H1 (cell line): ENCODE data around the gene FAM76A. TPM values are rescaled to one million over a fixed set of nuclear protein-coding genes. Genes with fewer than 3 reads are reported as not detected.
"Not testable (repeated sequence)": the region's sequence is repeated elsewhere in the genome, so short reads cannot be mapped to it uniquely, and the experiment has no call there.

Experiments used
- CTCF ChIA-PET: fragments of 300-600 bp; sonication (Branson Sonifier 250); formaldehyde crosslinking; loops from one replicate; lab custom pipeline; 2021; ENCODE audit not compliant: partially characterized antibody; lab: Charles Lee
- POLR2A ChIA-PET: fragments of 300-600 bp; sonication (Branson Sonifier 250); formaldehyde crosslinking; loops from one replicate; lab custom pipeline; 2021; ENCODE audit warnings: inconsistent platforms; ENCODE audit not compliant: partially characterized antibody; lab: Charles Lee
- DNase-seq, 2 experiments: peaks; one replicate each; pipeline versions ENCODE4 v3.0.0 to v3.0.0-alpha.2; 2010 to 2022; ENCODE audit warnings: low spot score in 2 of 2, low read depth in 1 of 2, mixed read lengths in 1 of 2
- FAIRE-seq: peaks from 2 replicates; lab custom pipeline; 2011; peaks lifted over from hg19 to GRCh38; lab: Jason Lieb, UNC
- H2AFZ ChIP-seq: 2 replicates; pipeline ENCODE4 v1.8.1; 2012; ENCODE audit warnings: low read length, inconsistent platforms
- H2AK5ac ChIP-seq: 2 replicates; pipeline ENCODE4 v1.6.1; 2013; ENCODE audit warnings: low read depth, low read length
- H2BK120ac ChIP-seq: replicated peaks from 2 replicates; pipeline ENCODE3; 2013; ENCODE audit warnings: low read depth, low read length, inconsistent platforms
- H2BK12ac ChIP-seq: 2 replicates; pipeline ENCODE4 v1.6.1; 2013; ENCODE audit warnings: low read depth, low read length
- H2BK15ac ChIP-seq: 2 replicates; pipeline ENCODE4 v1.6.1; 2013; ENCODE audit warnings: low read length
- H2BK20ac ChIP-seq: 2 replicates; pipeline ENCODE4 v1.6.1; 2013; ENCODE audit warnings: low read length
- H2BK5ac ChIP-seq: 2 replicates; pipeline ENCODE4 v1.6.1; 2013; ENCODE audit warnings: low read depth, low read length
- H3K14ac ChIP-seq: 2 replicates; pipeline ENCODE4 v1.6.1; 2013; ENCODE audit warnings: inconsistent platforms; ENCODE audit not compliant: insufficient read length
- H3K18ac ChIP-seq: 2 replicates; pipeline ENCODE4 v1.6.1; 2013; ENCODE audit warnings: low read length; ENCODE audit errors: extremely low read depth
- H3K23ac ChIP-seq: 2 replicates; pipeline ENCODE4 v1.6.1; 2013; ENCODE audit warnings: inconsistent platforms; ENCODE audit not compliant: insufficient read length
- H3K23me2 ChIP-seq: 2 replicates; pipeline ENCODE4 v1.6.1; 2013; ENCODE audit warnings: low read depth, low read length
- H3K27ac ChIP-seq: 2 replicates; pipeline ENCODE4 v1.6.1; 2011; ENCODE audit warnings: low read depth, low read length, inconsistent platforms
- H3K27me3 ChIP-seq, 4 experiments: replicated peaks in 1 of 4; 1 replicate in 1 of 4; 2 replicates in 3 of 4; pipeline versions ENCODE4 v1.6.1 to v1.8.1; 2011 to 2013; ENCODE audit warnings: low read length in 3 of 4, mild to moderate bottlenecking in 3 of 4, inconsistent platforms in 2 of 4, mixed read lengths in 2 of 4, moderate library complexity in 1 of 4; ENCODE audit not compliant: control insufficient read depth in 3 of 4, insufficient read depth in 3 of 4; ENCODE audit errors: extremely low read depth in 1 of 4
- H3K36me3 ChIP-seq, 4 experiments: 2 replicates each; pipeline versions ENCODE4 v1.6.1 to v1.8.1; 2011 to 2013; ENCODE audit warnings: mild to moderate bottlenecking in 4 of 4, low read length in 3 of 4, moderate library complexity in 2 of 4, control low read depth in 1 of 4, inconsistent platforms in 1 of 4; ENCODE audit not compliant: insufficient read depth in 4 of 4, control insufficient read depth in 2 of 4
- H3K4ac ChIP-seq: replicated peaks from 2 replicates; pipeline ENCODE3; 2013; ENCODE audit warnings: low read length, low read depth, mixed read lengths, inconsistent platforms; ENCODE audit not compliant: insufficient read length
- H3K4me1 ChIP-seq, 4 experiments: replicated peaks in 1 of 4; 1 replicate in 1 of 4; 2 replicates in 3 of 4; pipeline versions ENCODE4 v1.6.1 to v1.8.1; 2011 to 2013; ENCODE audit warnings: low read length in 3 of 4, inconsistent platforms in 2 of 4, mixed read lengths in 1 of 4; ENCODE audit not compliant: insufficient read depth in 4 of 4, control insufficient read depth in 3 of 4
- H3K4me2 ChIP-seq, 2 experiments: 2 replicates each; pipeline versions ENCODE4 v1.6.1 to v1.8.1; 2011 to 2013; ENCODE audit warnings: low read depth in 2 of 2, low read length in 2 of 2, control low read depth in 1 of 2, inconsistent platforms in 1 of 2, mild to moderate bottlenecking in 1 of 2; ENCODE audit not compliant: insufficient read depth in 1 of 2
- H3K4me3 ChIP-seq, 4 experiments: fragments of 200-600, 300-600 bp in 1 of 4; sonication (generic), shearing (Covaris generic), sonication (Bioruptor Twin) in 1 of 4; 2 replicates each; pipeline versions ENCODE4 v1.5.1 to v1.8.1; 2011 to 2016; ENCODE audit warnings: low read length in 4 of 4, low read depth in 3 of 4, control low read depth in 2 of 4, inconsistent platforms in 2 of 4, mild to moderate bottlenecking in 2 of 4, mixed read lengths in 1 of 4, moderate library complexity in 1 of 4; ENCODE audit not compliant: insufficient read depth in 2 of 4; ENCODE audit errors: extremely low read depth in 1 of 4
- H3K56ac ChIP-seq: replicated peaks from 2 replicates; pipeline ENCODE3; 2013; ENCODE audit warnings: low read depth, mild to moderate bottlenecking, mixed read lengths, low read length, inconsistent platforms; ENCODE audit not compliant: insufficient read length
- H3K79me1 ChIP-seq: 2 replicates; pipeline ENCODE4 v1.6.1; 2013; ENCODE audit warnings: low read depth, low read length, control low read depth
- H3K79me2 ChIP-seq, 2 experiments: 2 replicates each; pipeline versions ENCODE4 v1.6.1 to v1.8.1; 2012 to 2013; ENCODE audit warnings: low read length in 2 of 2, mild to moderate bottlenecking in 2 of 2, inconsistent platforms in 1 of 2; ENCODE audit not compliant: insufficient read depth in 2 of 2, control insufficient read depth in 1 of 2
- H3K9ac ChIP-seq, 4 experiments: replicated peaks in 1 of 4; 1 replicate in 1 of 4; 2 replicates in 3 of 4; pipeline versions ENCODE4 v1.6.1 to v1.8.1; 2011 to 2013; ENCODE audit warnings: low read depth in 3 of 4, low read length in 3 of 4, control low read depth in 2 of 4, mild to moderate bottlenecking in 2 of 4, moderate library complexity in 2 of 4, inconsistent platforms in 1 of 4; ENCODE audit errors: extremely low read depth in 1 of 4
- H3K9me3 ChIP-seq, 2 experiments: 2 replicates each; pipeline versions ENCODE4 v1.6.1 to v1.8.1; 2012 to 2013; ENCODE audit warnings: mild to moderate bottlenecking in 2 of 2, moderate library complexity in 2 of 2, control low read depth in 1 of 2, inconsistent platforms in 1 of 2, low read depth in 1 of 2, low read length in 1 of 2, mixed read lengths in 1 of 2; ENCODE audit not compliant: insufficient read depth in 2 of 2
- H4K20me1 ChIP-seq, 2 experiments: replicated peaks in 1 of 2; 2 replicates each; pipeline versions ENCODE3 to v1.8.1; 2011 to 2013; ENCODE audit warnings: inconsistent platforms in 2 of 2, low read length in 2 of 2, mild to moderate bottlenecking in 1 of 2; ENCODE audit not compliant: insufficient read depth in 2 of 2, control insufficient read depth in 1 of 2
- H4K5ac ChIP-seq: 2 replicates; pipeline ENCODE4 v1.6.1; 2013; ENCODE audit warnings: low read length, low read depth, mixed read lengths, inconsistent platforms; ENCODE audit not compliant: insufficient read length
- H4K8ac ChIP-seq: 2 replicates; pipeline ENCODE4 v1.8.0; 2013; ENCODE audit warnings: mild to moderate bottlenecking, moderate library complexity, low read length, inconsistent platforms; ENCODE audit not compliant: insufficient read depth; ENCODE audit errors: extremely low read depth
- H4K91ac ChIP-seq: replicated peaks from 2 replicates; pipeline ENCODE3; 2013; ENCODE audit warnings: low read length, mixed read lengths, inconsistent platforms; ENCODE audit not compliant: insufficient read length
- WGBS, 2 experiments: shearing (Covaris generic) in 1 of 2; methylation state at CpG; one replicate each; pipeline versions ENCODE4 v1.1.6 to v1.1.7; 2013 to 2015; ENCODE audit warnings: low lambda C conversion rate in 2 of 2, mixed read lengths in 2 of 2, inconsistent platforms in 1 of 2, low coverage in 1 of 2, missing lambda C conversion rate in 1 of 2; ENCODE audit not compliant: insufficient replicate concordance in 2 of 2, insufficient coverage in 1 of 2, insufficient read length in 1 of 2; ENCODE audit errors: extremely low coverage in 1 of 2, missing lambda C conversion rate in 1 of 2; 5-methylcytosine and 5-hydroxymethylcytosine counted together
- polyA plus RNA-seq, 7 experiments: library from polyadenylated mRNA; depleted of rRNA in 3 of 7; stranded (reverse) in 5 of 7; unstranded in 2 of 7; fragments of >200 nt in 5 of 7; fragments of 200-250 nt in 2 of 7; gene quantifications; 1 replicate in 5 of 7; 2 replicates in 1 of 7; 4 replicates in 1 of 7; pipeline versions ENCODE4 v1.2.1 to v1.2.3, GENCODE V29; 2011 to 2013; ENCODE audit warnings: missing spikeins in 2 of 7, mixed read lengths in 2 of 7
- total RNA-seq: library from RNA; stranded (reverse); fragmentation: NEBNext Ultra II Directional; extraction: Animal tissue kit (Norgen Biotek cat#: 25700); gene quantifications from 2 replicates; pipeline ENCODE4 v1.2.1, GENCODE V29; 2021

Gene FAM76A
- total and polyA plus RNA-seq, 2 of the 8 experiments (the other 6 are each of a cell fraction or from before 2014, with no cell fraction given), result 3.4 to 16.2 TPM

- H3K14ac ChIP-seq, H3K23ac ChIP-seq, FAIRE-seq, H3K23me2 ChIP-seq, H4K8ac ChIP-seq, H3K27me3 ChIP-seq, H3K27ac ChIP-seq, POLR2A ChIA-PET, H4K20me1 ChIP-seq, H2BK120ac ChIP-seq, H2BK20ac ChIP-seq, H3K9me3 ChIP-seq, H4K91ac ChIP-seq, H3K4me2 ChIP-seq, H3K36me3 ChIP-seq, H4K5ac ChIP-seq, H3K79me1 ChIP-seq, DNase-seq, H3K4ac ChIP-seq, H2BK12ac ChIP-seq, H3K9ac ChIP-seq, H2AFZ ChIP-seq, H3K4me1 ChIP-seq, H3K56ac ChIP-seq, H3K18ac ChIP-seq, H3K4me3 ChIP-seq, H2BK5ac ChIP-seq, H2AK5ac ChIP-seq, H2BK15ac ChIP-seq: not testable (repeated sequence)
- CTCF ChIA-PET, result interaction anchor here (1.7 kb wide), 1 partner anchor 11 kb away, joined by 5 read pairs; no protein-coding TSS in a partner anchor
- 93% methylated on average over 3 of the region's 3 CpGs; no CpG with 5 or more reads in 1 of the 2 experiments for WGBS, 2 experiments
- H3K79me2 ChIP-seq, result peaks cover 0 to 13% of the 10 kb centered on the region in 2 experiments; a peak in 1 of 4 replicates
These were observed 49.6 kb downstream of the FAM76A start for GRCh38 chr1:27775336-27775735.

GRCh38 chr1:27776276-27776675 is 50.5 kb downstream of the FAM76A start:
- not testable (repeated sequence) for H2AK5ac ChIP-seq, H3K4ac ChIP-seq, H3K14ac ChIP-seq, H3K23me2 ChIP-seq, H3K79me1 ChIP-seq, H3K4me3 ChIP-seq, DNase-seq, H3K9ac ChIP-seq, H3K23ac ChIP-seq, H4K91ac ChIP-seq, H4K8ac ChIP-seq, H3K36me3 ChIP-seq, H3K18ac ChIP-seq, H2AFZ ChIP-seq, H4K20me1 ChIP-seq, FAIRE-seq, H2BK12ac ChIP-seq, H3K56ac ChIP-seq, H3K9me3 ChIP-seq, H3K4me1 ChIP-seq, H3K4me2 ChIP-seq, H2BK5ac ChIP-seq, H3K27me3 ChIP-seq, H4K5ac ChIP-seq, H2BK15ac ChIP-seq, H3K27ac ChIP-seq, H2BK120ac ChIP-seq, H2BK20ac ChIP-seq
- POLR2A ChIA-PET, result interaction anchor here (0.5 kb wide), 1 partner anchor 132 kb away, joined by 3 read pairs; no protein-coding TSS in a partner anchor
- peaks cover 0 to 13% of the 10 kb centered on the region in 2 experiments; a peak in 1 of 4 replicates for H3K79me2 ChIP-seq
- CTCF ChIA-PET, result interaction anchor here (1.0 to 1.2 kb wide), 2 partner anchors 10 to 19 kb away, joined by 3 read pairs; no protein-coding TSS in a partner anchor
